Epithelial cell of proximal tubule (primary cell): ENCODE data around the gene SPATA21. TPM values are rescaled to one million over a fixed set of nuclear protein-coding genes. Genes with fewer than 3 reads are reported as not detected.
"Not testable (repeated sequence)": the region's sequence is repeated elsewhere in the genome, so short reads cannot be mapped to it uniquely, and the experiment has no call there.

Experiments
- DNase-seq: peaks from one replicate; pipeline ENCODE4 v3.0.0-alpha.2; 2011; ENCODE audit warnings: low read depth
- H3K4me3 ChIP-seq: 2 replicates; pipeline ENCODE4 v1.5.1; 2011; ENCODE audit warnings: low read depth, mild to moderate bottlenecking, low read length
- total RNA-seq: library from RNA; depleted of rRNA; stranded (reverse); fragments of >200 nt; gene quantifications from 2 replicates; pipeline ENCODE4 v1.2.3, GENCODE V29; 2015
- TF ChIP-seq, protein P1 (sequence below): conservative IDR thresholded peaks from 2 replicates; pipeline ENCODE4 v1.5.1; 2012; ENCODE audit warnings: low read depth, mild to moderate bottlenecking, low read length

Gene SPATA21
- total RNA-seq, 1 donor from 2014 or later, result not detected

DNA sequence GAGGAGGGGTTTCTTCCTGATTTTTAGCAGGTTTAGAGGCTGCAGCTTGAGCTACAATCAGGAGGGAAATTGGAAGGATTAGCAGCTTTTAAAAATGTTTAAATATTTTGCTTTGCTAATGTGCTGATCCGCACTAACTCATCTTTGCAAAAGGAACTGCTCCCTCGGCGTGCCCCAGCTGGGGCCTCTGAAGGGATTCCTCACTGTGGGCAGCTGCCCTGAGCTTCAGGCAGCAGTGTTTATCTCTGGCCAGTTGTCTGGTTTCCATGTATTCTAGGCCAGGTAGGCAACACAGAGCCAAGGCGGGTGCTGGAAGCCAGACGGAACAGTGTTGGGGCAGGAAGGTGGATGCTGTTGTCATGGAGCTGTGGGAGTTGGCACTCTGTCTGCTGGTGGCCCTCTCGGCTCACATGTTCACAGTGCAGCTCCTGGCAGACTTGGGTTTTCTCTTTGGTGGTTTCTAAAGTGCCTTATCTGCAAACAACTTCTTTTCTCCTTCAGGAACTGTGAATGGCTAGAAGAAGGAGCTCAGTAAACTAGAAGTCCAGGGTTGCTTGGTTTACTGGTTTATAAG is 22.2 kb upstream of the SPATA21 start:
- no peak for DNase-seq
- TF ChIP-seq, protein P1, sequence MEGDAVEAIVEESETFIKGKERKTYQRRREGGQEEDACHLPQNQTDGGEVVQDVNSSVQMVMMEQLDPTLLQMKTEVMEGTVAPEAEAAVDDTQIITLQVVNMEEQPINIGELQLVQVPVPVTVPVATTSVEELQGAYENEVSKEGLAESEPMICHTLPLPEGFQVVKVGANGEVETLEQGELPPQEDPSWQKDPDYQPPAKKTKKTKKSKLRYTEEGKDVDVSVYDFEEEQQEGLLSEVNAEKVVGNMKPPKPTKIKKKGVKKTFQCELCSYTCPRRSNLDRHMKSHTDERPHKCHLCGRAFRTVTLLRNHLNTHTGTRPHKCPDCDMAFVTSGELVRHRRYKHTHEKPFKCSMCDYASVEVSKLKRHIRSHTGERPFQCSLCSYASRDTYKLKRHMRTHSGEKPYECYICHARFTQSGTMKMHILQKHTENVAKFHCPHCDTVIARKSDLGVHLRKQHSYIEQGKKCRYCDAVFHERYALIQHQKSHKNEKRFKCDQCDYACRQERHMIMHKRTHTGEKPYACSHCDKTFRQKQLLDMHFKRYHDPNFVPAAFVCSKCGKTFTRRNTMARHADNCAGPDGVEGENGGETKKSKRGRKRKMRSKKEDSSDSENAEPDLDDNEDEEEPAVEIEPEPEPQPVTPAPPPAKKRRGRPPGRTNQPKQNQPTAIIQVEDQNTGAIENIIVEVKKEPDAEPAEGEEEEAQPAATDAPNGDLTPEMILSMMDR, result no peak
- H3K4me3 ChIP-seq, result no peak overlapping the region

DNA sequence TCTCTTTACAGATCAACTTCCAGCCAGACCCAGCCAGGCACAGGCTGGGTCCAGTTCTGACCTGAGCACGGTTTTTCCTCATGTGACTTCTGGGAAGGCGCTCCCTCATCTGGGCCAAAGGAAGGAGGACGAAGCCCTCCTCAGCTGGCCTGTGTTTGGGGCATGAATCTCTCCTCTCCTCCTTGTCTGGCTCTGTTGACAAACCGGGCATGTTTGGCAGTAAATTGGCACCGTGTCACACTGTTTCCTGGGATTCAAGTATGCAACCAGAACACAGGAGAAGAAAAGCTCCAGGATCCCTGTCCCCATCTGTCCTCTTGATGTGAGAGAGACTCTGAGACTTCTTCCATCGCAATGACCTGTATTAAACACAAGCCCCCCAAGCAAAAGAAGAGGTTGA is 21.6 kb upstream of the SPATA21 start:
- DNase-seq, result no peak
- H3K4me3 ChIP-seq, result no peak overlapping the region
- TF ChIP-seq, protein P1, result no peak

DNA sequence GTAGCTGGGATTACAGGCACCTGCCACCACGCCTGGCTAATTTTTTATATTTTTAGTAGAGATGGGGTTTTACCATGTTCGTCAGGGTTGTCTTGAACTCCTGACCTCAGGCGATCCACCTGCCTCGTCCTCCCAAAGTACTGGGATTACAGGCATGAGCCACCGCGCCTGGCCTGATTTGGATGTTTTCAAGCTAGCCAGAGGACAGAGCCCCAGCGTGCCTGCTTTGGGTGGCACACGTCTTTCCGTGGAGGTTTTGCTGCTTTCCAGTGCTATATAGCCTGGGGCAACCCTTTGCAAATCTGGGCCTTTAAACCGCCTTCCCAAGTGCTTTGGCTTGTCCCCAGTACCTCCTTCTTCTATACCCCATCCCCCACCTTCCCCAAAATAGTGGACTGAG is 18.9 kb upstream of the SPATA21 start:
- not testable (repeated sequence) for H3K4me3 ChIP-seq, DNase-seq

DNA sequence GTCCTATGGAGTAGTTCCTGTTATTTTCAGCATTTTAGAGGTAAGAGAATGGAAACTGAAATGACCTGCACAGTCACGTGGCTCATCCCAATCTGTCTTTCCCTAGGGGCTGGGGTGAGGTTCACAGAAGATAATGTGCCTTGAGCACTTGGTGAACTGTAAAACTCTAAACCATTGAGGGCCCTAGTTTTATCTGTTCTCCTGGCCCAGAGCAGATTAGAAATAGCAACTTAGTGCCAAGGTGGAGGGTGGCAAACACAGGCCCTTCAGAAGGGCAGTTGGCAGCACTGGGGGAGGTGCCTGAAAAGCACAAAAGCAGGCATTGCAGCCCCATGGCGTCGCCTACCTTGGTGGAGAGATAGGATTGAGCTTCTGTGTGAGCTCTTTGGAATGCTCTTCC is 17.7 kb upstream of the SPATA21 start:
- H3K4me3 ChIP-seq, DNase-seq: not testable (repeated sequence)

DNA sequence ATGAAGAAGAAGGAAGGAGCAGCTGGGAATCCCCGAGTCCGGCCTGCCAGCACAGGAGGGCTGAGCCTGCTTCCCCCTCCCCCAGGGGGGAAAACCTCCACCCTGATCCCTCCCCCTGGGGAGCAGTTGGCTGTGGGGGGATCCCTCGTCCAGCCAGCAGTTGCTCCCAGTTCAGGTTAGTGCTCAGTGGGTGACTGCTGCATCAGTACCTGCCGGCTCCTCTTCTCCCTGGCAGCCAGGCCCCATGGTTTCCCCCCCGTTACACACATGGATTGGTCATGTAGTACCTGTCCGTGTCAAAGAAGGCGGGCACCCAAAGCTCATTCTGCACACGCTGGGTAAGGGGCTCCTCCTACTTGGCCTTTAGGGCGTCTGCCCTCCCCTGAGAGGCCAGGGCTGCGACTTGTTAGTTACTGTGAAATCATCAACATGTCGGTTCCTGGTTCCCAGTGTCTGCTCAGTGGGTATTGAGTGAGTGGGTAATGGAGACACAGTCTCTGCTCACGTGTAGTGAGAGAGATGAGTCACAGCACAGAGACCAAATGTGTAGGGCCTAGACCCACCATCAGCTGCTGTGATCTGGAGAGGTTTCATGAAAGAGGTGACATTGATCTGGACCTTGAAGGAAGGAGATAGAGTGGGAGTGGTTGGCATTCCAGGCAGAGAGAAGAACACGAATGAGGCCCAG is 14.8 kb upstream of the SPATA21 start:
- no peak overlapping the region for H3K4me3 ChIP-seq
- DNase-seq, result no peak
- TF ChIP-seq, protein P1, result no peak

DNA sequence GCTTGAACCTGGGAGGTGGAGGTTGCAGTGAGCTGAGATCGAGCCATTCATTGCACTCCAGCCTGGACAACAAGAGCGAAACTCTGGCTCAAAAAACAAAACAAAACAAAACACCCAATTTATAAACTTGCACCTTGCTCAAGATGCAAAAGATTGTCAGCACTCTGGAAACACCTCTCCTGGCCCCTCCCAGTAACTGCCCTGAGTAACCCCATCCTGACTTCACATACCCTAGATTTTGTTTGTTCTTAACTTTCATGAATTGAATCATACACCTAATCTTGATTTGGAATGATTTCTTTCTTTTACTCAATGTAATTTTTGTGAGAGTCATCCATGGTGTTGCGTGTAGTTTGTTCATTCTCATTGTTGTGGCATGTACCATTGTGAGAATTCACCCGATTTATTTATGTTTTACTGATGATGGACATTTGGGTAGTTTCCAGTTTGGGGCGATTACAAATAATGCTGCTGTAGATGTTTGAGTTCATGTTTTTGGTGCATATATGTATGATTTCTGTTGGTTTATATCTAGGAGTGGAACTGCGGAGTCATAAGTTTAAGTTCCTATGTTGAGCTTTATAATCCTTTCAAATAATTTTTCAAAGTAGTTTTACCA is 13.7 kb upstream of the SPATA21 start:
- TF ChIP-seq, protein P1, result no peak
- no peak for DNase-seq

DNA sequence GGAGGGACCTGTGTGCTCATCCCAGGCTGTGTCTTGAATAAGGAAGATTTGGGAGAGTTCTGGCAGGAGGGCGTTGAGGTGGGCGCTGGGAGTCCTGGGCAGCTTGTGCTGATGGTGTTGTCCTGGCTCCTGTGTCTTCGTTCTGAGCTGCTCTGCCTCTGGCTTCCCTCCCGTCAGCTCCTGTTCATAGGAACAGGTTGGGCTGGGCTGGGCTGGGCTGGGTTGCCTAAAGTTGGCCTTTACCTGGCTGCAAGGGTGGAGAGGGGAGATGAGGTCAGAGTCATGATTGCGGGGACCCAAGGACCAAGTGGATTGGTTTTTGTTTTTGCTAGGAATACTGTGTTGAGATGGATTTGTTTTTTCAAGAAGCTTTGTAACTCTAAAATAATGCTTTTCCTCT is 12.4 kb upstream of the SPATA21 start:
- DNase-seq, result no peak
- H3K4me3 ChIP-seq, result no peak overlapping the region
- TF ChIP-seq, protein P1, result no peak

More for the DNA sequence above, 13.7 kb upstream of the SPATA21 start:
- H3K4me3 ChIP-seq, result no peak overlapping the region

DNA sequence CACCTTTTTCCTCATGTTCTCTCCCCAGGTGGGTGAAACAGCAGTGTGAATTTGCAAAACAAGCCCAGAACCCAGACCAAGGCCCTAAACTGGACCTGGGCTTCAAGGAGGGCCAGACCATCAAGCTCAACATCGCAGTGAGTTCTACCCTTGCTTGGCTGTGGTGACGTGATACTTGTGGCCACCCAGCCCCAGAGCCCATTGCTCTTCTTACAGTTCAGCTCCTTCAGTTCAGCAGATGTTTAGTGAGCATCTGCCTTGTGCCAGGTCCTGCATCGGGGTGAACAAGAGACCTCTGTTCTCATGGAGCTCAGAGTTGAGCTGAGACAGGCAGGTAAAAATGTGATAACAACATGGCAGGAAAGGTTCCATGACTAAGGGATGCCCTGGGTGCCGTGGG is 11.8 kb upstream of the SPATA21 start:
- TF ChIP-seq, protein P1, result no peak
- no peak overlapping the region for H3K4me3 ChIP-seq
- no peak for DNase-seq
